NOMO-1 treated with DMSO at 0.1 percent for 48 hours (cell line): ENCODE measurements around the gene OVCA2.
"Not testable (repeated sequence)": the region's sequence is repeated elsewhere in the genome, so short reads cannot be mapped to it uniquely, and the experiment has no call there.

Experiments
- DNase-seq: peaks from one replicate; lab custom pipeline; 2025; ENCODE audit not compliant: unreplicated experiment; lab: John Stamatoyannopoulos, UW

OVCA2 gene

DNA sequence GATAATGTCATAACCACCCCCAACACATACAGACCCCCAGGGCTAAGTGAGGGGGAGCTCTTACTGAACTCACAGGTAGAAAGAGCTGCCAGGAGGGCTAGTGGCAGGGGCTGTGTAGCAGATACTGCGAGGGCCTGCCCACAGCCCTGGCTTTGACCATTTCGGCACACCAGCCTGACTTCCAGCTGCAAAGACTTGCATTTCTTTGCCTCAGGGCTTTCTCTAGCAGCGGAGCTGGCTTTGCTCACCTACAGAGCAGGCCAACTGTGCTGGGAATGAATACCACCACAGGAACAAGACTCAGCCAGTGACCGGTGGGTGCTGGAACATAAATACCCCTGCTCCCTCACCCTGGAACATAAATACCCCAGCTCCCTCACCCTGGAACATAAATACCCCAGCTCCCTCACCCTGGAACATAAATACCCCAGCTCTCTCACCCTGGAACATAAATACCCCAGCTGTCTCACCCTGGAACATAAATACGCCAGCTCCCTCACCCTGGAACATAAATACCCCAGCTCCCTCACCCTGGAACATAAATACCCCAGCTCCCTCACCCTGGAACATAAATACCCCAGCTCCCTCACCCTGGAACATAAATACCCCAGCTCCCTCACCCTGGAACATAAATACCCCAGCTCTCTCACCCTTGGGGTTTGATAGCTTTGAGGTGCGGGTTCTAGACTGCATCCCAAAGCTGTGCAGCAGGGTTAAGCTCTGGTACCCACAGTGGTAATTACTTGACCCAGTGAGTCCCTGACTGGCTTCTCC lies 28.4 kb upstream of the OVCA2 start:
- not testable (repeated sequence) for DNase-seq

- no peak for DNase-seq
Measured at GRCh38 chr17:2013994-2014317, 27.9 kb upstream of the OVCA2 start.

GRCh38 chr17:2015314-2015713 lies 26.5 kb upstream of the OVCA2 start:
- no peak for DNase-seq

DNA sequence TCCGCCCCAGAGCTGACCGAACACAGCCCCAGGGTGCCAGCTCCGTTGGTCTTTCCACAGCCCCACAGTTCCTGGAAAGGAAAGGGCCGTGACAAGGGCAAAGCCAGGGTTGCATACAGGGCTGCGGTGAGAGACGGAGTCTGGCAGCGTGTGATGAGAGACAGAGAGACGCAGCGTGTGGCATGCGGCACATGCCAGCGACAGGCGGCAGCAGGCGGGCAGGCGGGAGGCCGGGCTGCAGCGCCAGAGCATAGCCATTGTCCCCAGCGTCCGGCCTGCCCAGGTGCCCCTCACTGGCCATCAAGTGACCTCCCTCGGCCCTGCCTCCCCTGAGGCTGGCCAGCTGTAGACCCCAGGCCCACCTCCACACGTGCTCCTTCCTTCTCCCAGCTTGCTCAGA lies 25.3 kb upstream of the OVCA2 start:
- no peak for DNase-seq

DNA sequence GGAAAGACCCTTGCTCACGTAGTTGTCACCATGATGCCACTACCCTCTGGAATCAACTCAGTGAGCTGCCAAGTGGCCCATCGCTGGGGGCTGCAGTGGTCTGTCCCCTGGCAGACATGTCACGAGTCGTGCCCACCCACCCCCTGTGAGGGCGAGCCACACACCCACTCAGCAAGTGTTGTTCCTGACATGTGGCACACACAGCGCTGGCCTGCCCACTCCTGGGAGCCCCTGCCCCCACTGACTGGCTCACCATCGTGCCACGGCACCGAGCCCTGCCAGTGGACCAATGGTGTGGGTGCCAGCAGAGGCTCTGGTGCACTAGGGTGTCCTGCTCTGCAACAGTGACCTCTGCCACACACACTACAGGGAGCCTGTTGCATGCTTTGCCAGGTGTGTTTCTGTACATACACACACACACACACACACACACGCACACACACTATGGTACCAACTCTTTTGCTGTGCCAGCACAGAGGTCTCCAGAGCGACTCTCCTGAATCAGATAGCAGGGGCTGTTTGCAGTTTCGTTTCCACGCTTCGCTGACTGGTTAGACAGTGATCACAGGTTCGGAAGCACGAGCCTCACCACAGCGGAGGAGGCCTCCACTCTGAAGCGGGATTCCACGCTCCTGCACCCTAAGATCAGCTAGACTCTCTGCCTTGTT lies 24.4 kb upstream of the OVCA2 start:
- DNase-seq: peak; percentile 4

- DNase-seq: no peak
Measured at GRCh38 chr17:2018716-2019510, 22.9 kb upstream of the OVCA2 start.

DNA sequence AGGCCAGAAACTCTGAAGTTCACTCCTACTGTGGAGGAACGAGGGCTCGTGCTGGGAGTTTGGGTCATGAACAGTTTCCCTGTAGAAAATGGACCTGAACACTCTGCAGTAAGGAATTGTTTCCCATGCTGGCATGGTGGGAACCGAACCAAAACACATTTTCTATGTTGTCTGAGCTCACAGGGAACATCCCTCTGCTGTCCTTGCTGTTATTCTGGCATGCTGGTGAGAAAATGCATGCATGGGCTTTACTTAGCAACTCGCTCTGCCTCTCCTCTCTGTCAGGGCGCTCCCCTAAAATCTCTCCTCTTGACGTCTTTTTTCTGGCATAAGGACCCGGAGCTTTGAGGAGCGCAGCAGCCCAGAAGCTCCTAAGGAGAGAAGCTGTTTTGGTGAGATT lies 22.1 kb upstream of the OVCA2 start:
- no peak for DNase-seq

- no peak for DNase-seq
Measured at GRCh38 chr17:2020721-2021120, 21.1 kb upstream of the OVCA2 start.

DNA sequence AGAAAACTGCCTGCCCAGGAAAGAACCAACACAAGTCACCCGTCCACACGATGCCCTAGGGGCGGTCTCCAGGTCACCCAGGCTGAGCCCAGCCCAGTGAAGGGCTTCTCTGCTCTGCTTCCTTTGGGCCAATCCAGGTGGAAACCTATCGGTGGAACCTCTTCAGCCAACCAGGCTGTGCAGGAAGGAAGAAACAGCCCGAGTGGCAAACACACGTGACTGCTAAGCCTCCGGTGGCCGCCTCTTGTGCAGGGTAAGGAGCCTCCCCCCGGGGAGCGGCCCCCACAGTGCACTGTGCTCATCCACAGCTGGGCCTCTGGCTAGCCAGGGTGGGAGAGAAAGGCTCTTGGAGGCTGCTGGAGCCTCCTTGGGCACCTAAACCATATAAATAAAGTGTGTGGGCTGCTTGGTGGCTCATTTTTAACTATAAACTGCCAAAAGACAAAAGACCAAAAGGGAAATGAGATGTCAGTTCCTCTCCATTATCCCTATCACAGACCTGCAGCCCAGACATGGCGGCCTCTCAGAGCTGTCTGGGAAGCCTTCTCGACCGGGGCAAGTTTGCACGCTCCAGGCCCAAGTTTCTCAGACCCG lies 19.1 kb upstream of the OVCA2 start:
- DNase-seq: no peak

DNA sequence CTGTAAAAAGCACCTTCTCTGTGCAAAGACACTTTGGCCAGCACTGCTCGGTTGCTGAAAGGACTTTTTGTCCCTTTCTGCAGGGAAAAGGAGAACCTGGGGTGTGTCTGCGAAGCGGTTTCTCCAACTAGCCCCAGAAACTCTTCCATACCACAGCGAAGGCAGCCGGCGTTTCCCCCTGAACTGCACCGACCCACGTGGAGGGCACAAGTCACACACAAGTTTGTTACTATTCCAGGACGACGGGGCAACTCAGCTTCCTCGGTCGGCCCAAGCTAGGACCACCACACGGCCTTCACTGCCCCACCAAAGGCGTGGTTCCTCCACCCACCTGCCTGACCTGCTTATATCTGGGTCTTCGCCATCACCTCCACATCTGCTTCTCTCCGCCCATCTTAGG lies 18.6 kb upstream of the OVCA2 start:
- DNase-seq: no peak

DNA sequence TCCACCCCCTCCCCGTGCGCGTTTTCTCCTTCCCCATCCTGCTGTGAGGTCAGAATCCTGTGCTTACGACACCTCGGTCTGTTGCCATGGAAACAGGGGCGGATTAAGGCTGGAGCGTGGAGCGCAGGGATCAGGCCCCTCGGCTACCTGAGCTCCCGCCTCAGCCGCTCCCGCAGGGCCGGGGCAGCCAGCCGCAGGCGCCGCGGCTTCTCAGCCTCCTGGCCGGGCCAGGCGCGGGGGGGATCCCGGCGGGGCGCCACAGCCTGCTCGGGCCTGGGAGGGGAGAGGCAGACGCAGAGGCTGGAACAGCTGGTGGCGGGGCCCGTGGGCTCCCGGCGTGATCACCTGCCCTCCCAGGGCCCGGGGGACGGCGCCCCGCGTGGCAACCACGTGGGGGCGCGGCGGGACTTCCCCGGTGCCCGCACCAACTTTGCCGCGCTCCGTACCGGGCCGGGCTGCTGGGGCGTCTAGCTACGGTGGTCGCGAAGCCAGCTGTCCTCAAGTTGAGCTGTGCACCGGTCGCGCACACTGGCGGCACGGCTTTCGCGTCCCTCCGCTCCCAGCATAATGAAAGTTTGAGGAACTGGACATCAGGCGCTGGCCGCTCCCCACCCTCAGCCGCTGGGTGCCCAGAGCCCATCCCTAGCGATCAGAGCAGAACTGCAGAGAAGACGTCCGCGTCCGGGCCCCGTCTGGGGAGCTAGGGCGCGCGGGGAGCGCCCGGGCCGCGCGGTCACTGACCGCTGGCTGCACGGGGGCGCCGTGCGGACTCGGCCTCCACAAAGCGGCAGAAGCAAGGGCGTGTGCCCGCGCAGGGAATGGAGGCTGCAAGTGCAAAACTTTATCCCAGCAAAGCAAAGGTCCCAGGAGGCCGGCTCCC lies 17.9 kb upstream of the OVCA2 start:
- peak; percentile 12 for DNase-seq

DNA sequence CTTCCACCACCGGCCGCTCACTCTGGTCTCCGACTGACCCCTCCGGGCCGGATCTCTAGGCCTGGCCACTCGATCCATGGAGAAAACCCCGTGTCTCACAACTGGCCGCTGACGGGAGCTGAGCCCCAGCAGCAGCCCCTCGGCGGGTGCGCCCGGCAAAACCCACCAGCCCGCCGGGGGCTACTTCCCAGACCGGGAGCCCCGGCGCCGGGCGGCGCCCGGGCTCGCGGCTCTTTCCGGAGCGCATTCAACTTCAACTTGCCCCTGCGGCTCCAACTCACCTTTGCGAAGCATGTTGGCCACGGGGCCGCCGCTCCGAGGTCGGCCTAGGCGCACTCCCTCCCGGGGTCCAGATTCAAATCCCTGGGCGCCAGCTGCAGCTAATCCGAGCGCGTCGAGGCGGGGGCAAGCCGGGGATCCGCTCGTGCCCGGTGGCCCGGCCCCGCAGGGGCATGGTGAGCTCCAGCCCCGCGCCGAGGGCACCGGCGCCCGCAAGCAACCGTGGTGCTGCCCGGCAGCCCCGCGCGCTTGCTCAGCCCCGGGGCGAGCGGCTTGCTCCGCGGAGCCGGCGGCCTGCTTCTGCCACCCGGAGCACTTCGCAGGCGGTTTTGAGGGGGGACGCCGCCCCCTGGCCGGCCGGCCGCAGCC lies 17.1 kb upstream of the OVCA2 start:
- no peak for DNase-seq

GRCh38 chr17:2025220-2025621 lies 16.6 kb upstream of the OVCA2 start, which contains the start of gene RTN4RL1:
RTN4RL1 (minus strand) TSS chr17:2025334; CDS start chr17:2024865, 469 bp downstream.
- DNase-seq: peak; percentile 60

- DNase-seq: peak; percentile 18
Measured at GRCh38 chr17:2025622-2026309, 16.1 kb upstream of the OVCA2 start.

GRCh38 chr17:2027528-2028233 lies 14.1 kb upstream of the OVCA2 start:
- DNase-seq: no peak

DNA sequence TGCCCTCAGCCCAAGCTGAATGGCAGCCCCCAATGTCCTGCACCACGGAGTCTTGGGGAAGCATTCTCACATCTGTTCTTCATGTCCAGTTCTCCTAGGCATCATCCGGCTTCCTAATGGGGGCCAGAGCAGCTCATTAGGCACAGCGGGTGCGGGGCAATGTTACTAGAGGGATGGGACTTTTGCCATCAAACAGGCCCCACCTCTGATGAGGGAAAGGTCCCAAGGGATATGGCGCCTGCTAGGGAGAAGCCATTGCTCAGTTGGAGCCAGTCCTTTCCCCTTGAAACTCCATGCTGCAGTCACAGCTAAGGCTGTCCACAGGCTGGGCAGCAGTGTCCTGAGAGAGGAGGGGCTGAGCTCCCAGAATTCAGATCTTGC lies 13.6 kb upstream of the OVCA2 start:
- DNase-seq: no peak

DNA sequence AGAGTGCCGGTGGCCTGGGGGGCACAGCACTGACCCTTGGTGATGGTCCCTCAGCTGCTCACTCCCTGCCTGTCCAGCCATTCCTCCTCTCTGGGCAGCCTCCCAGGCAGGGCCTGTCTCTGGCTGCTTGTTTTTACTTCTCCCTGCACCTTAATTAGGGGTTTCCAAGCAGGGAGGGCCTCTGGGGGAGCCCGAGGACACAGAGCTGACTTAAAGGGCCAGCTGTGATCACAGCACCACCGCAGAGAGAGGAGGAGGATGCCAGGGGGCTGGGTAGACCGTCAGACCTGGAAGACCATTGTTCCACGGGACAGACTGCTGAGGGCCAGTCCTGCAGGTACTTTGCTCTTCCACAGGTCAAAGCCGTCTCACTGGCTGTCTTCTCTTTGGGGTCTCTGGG lies 13.1 kb upstream of the OVCA2 start:
- no peak for DNase-seq

DNA sequence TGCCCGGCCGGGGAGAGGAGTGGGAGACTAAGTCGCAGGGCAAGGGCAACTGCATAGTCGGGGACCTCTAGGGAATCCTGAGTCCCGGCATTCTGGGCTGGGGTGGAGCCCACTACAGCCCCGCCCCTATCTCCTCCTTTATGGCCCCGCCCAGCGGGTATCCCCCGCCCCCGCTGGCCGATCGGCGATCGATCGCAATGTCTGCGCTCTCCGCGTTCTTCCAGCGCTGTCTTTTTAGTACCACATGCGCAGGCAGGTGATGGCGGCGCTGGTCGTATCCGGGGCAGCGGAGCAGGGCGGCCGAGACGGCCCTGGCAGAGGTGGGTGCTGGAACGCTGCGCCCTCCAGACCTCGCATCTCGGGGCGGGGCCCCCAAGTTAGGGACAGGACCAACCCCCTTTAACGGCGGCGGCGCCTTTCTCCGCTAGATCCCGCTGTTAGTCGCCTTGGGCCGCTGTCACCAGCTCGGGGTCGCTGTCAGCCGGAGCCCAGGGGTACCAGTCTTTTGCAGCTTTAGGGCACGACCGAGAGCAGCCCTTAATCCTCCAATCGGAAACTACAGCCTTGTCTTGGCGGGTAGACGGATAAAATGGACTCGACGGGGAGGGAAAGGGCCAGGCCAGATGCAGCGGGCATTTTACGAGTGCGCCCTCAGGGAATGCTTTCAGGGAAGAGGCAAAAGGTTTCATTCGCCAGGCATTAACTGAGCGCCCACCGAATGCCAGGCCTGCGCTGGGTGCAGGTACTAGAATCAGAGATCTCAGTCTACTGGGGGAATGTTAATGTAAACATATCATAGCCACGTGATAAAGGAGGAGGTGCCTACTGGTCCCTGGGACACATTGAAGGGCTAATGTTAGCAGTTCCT lies 11.7 kb upstream of the OVCA2 start, which contains the start of gene DPH1:
TSS of gene DPH1 (plus strand) at position 243 of the 868 bp plus-strand sequence. CDS start at position 260, 17 bp downstream.
- peak; percentile 94 for DNase-seq
